RWPE1 (cell line): ENCODE measurements around the gene PLCB2.

Experiments used
- CTCF ChIA-PET: fragments of 350-600 bp; sonication (Branson Sonifier 250); formaldehyde crosslinking; extraction: SDS; loops from one replicate; lab custom pipeline; 2021; lab: Yijun Ruan, JAX
- POLR2A ChIA-PET: fragments of 400-600 bp; formaldehyde crosslinking; extraction: SDS; loops from one replicate; lab custom pipeline; 2020; ENCODE audit warnings: antibody characterized with exemption; ENCODE audit not compliant: low non-redundant PET; lab: Yijun Ruan, JAX
- DNase-seq: peaks from one replicate; pipeline ENCODE4 v3.0.0; 2012; ENCODE audit warnings: low spot score
- H3K27ac ChIP-seq: fragments of 450-650 bp; 2 replicates; pipeline ENCODE4 v1.5.1; 2017
- TF ChIP-seq, protein P1 (sequence below): fragments of 450-650 bp; conservative IDR thresholded peaks from 2 replicates; pipeline ENCODE4 v1.5.1; 2017; ENCODE audit warnings: low read depth, mild to moderate bottlenecking

Gene PLCB2

DNA sequence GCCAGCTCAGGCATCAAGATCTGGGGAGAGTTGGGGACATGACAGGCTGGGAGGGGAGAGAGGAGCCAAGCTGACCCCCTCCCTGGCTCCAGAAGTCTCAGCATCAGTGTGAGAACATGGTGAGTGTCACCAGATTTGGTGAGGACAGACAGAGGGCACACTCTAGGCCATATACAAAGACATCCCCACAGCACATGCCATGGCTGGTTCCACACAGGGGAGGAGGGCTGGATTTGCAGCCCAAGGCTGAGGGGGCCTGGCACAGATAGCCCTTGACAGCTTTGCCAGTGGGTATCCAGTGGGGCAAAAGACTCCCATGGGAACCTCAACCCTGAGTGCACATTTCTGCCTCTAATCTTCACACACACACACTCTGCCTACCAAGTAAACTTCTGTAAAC, 14.7 kb downstream of the PLCB2 start:
- DNase-seq: no peak
- TF ChIP-seq, protein P1, sequence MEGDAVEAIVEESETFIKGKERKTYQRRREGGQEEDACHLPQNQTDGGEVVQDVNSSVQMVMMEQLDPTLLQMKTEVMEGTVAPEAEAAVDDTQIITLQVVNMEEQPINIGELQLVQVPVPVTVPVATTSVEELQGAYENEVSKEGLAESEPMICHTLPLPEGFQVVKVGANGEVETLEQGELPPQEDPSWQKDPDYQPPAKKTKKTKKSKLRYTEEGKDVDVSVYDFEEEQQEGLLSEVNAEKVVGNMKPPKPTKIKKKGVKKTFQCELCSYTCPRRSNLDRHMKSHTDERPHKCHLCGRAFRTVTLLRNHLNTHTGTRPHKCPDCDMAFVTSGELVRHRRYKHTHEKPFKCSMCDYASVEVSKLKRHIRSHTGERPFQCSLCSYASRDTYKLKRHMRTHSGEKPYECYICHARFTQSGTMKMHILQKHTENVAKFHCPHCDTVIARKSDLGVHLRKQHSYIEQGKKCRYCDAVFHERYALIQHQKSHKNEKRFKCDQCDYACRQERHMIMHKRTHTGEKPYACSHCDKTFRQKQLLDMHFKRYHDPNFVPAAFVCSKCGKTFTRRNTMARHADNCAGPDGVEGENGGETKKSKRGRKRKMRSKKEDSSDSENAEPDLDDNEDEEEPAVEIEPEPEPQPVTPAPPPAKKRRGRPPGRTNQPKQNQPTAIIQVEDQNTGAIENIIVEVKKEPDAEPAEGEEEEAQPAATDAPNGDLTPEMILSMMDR: no peak
- CTCF ChIA-PET: interaction anchor here (0.6 to 1.5 kb wide), 5 partner anchors 18 to 129 kb away, joined by 3 to 6 read pairs (median 3); no protein-coding TSS in a partner anchor
- H3K27ac ChIP-seq: no peak overlapping the region
- POLR2A ChIA-PET: interaction anchor here (0.6 kb wide), 1 partner anchor 44 kb away, joined by 3 read pairs; no protein-coding TSS in a partner anchor

DNA sequence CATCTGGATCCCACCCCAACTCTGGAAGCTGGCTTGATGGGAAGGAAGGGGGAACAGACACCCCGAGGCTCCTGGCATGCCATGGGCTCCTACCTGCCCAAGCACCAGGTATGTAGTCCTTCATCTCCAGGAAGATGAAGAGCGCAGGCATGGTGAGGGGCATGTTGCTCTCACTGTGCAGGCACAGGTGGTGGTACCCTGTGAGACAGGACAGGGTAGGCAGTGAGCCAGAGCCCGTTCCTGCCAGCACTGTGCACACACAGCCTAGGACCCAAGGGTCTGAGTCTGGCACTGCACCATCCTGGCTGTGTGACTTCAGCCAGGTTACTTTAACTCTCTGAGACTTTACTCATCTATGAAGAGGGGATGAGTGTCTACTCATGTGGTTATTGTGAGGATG, 15.5 kb downstream of the PLCB2 start:
- POLR2A ChIA-PET: no interaction called here
- TF ChIP-seq, protein P1: no peak
- CTCF ChIA-PET: interaction anchor here (1.0 to 1.5 kb wide), 2 partner anchors 17 to 75 kb away, joined by 5 to 6 read pairs; no protein-coding TSS in a partner anchor
- H3K27ac ChIP-seq: no peak overlapping the region
- no peak for DNase-seq

DNA sequence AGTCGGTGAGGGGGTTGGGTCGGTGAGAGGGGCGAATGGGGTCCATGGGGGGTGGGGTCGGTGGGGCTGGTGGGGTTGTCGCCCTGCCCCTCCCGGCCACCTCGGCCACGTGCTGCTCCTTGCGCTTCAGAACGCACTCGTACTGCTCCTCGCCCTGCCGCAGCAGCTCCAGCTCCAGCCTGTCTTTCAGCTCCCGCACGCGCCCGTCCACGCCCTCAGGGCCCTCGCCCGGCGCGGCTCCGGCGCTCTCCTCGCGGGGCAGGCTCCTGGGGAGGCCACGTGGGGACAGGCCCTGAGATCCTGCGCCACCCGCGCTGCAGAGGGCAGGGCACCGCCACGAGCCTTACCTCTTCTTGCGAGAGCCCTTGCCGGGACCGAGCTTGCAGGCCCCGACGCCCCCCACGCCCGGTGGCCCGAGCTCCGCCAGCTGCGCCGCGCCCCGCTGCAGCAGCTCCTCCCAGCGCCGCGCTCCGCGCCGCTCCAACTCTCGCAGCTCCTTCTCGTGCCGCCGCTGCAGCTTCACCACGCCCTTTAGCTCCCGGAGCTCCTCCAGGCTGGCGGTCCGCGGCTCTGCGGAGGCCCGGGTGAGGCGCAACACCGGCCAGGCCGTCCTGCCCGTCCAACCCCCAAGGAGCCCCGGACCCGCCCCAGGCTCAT, 16.7 kb downstream of the PLCB2 start:
- TF ChIP-seq, protein P1: no peak
- POLR2A ChIA-PET: interaction anchor here (0.9 kb wide), 1 partner anchor 16 kb away, joined by 3 read pairs; no protein-coding TSS in a partner anchor
- peak overlapping the region; percentile 20; the same call in 1 of the 2 replicates for H3K27ac ChIP-seq
- CTCF ChIA-PET: interaction anchor here (0.5 to 1.8 kb wide), 9 partner anchors 10 to 1653 kb away, joined by 3 to 5 read pairs (median 3); partner anchors contain the start of gene PLCB2
- peak; percentile 71 for DNase-seq

DNA sequence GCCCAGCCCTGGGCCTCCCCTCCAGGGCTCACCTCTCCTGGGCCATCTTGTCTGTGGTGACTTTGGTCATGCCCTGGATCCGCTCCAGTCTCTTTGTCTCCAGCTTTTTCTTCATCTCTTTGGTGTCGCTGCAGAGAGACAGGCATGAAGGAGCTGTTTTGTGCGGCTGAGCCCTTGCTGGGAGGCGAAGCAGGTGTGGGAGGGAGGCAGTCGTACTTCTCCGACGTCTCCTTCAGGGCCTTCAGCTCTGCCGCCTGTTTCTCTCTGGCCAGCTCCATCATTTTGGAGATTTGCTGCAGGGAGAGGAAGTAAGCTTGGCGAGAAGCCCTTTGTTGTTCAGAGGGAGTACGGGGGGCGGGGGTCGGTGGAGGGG, 17.2 kb downstream of the PLCB2 start:
- ChIA-PET POLR2A (interaction anchor here (0.9 kb wide), 1 partner anchor 16 kb away, joined by 3 read pairs; no protein-coding TSS in a partner anchor), CTCF (interaction anchor here (0.5 to 1.8 kb wide), 7 partner anchors 11 to 133 kb away, joined by 3 to 18 read pairs (median 3); no protein-coding TSS in a partner anchor)
- TF ChIP-seq, protein P1: no peak
- H3K27ac ChIP-seq: no peak overlapping the region
- no peak for DNase-seq

DNA sequence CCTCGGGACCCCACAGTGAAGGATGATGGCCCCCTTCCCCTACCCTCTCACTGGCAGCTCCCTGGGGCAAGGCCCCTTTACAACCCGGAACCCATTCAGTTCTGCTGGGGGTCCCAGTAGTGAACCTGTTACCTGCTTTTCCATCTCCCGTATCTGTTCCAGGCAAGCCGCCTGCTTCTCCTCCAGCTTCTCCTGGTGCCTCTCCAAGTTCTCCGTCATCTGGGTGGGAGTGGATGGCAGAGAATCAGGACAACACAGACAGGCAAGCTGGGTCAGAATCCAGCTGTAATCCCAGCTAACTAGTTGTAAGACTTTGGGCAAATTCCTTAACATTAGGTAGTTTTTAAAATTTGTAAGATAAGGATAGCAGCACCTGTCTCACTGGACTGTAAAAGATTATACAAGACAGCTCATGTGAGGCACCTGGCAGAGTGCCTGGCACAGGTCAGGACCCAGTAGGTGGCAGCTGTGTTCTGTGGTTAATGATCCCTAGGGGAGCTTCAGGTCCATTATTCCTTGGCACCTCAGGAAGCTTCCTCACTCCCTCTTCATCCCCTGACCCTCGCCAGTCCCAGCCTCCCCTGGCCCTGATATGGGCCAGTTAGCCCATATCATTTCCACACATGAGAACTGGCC, 18.5 kb downstream of the PLCB2 start:
- CTCF ChIA-PET: interaction anchor here (0.5 to 2.5 kb wide), 14 partner anchors 9 to 150 kb away, joined by 3 to 18 read pairs (median 4); partner anchors contain the start of gene CCDC9B
- no peak overlapping the region for H3K27ac ChIP-seq
- TF ChIP-seq, protein P1: no peak
- DNase-seq: peak; percentile 63
- POLR2A ChIA-PET: no interaction called here

DNA sequence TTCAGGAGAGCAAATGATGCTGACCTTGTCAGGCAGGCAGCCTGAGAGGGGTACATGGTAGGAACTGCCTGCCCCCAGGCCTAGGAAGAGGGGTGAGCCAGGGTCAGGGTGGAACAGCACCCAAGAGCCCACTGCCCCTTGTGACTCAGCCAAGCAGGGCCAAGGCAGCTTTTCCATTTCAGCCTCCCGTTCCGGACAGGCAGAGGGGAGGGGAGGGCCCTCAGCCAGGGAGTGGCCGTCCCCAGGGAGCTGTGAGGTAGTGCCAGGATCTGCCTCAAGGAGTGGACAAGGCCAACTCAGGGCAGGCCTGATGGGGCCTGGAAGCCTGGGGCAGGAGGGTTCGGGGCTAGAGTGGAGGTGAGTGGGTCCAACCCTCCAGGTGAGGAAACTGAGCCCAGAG, 19.8 kb downstream of the PLCB2 start:
- CTCF ChIA-PET: interaction anchor here (1.2 to 2.5 kb wide), 3 partner anchors 15 to 80 kb away, joined by 4 to 9 read pairs (median 6); no protein-coding TSS in a partner anchor
- TF ChIP-seq, protein P1: no peak
- POLR2A ChIA-PET: no interaction called here
- no peak for DNase-seq
- no peak overlapping the region for H3K27ac ChIP-seq
